ENCODE data around the gene CYB5D1.

DNA sequence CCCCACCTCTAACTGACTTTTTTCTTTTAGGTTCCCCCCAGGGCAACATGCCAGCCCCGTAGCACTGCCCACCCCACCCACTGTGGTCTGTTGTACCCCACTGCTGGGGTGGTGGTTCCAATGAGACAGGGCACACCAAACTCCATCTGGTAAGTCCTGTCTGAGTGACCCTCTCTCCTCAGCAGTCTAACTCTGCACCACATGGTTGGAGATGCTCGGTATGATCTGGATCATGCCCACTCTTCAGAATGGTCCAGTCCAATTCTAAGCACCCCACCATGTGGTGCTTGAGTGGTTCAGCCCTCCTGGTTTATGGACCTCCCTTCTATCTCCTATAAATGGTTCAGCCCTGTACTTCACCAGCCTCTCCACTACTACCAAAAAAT lies 17.9 kb upstream of the CYB5D1 start:
- no peak for TF ChIP-seq POLR2A (IDR thresholded peaks at IDR 0.05)
- TF ChIP-seq, protein P1, sequence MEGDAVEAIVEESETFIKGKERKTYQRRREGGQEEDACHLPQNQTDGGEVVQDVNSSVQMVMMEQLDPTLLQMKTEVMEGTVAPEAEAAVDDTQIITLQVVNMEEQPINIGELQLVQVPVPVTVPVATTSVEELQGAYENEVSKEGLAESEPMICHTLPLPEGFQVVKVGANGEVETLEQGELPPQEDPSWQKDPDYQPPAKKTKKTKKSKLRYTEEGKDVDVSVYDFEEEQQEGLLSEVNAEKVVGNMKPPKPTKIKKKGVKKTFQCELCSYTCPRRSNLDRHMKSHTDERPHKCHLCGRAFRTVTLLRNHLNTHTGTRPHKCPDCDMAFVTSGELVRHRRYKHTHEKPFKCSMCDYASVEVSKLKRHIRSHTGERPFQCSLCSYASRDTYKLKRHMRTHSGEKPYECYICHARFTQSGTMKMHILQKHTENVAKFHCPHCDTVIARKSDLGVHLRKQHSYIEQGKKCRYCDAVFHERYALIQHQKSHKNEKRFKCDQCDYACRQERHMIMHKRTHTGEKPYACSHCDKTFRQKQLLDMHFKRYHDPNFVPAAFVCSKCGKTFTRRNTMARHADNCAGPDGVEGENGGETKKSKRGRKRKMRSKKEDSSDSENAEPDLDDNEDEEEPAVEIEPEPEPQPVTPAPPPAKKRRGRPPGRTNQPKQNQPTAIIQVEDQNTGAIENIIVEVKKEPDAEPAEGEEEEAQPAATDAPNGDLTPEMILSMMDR (IDR thresholded peaks at IDR 0.05), result no peak
